K562 (cell line): ENCODE results near the gene PTTG1IP. TPM values are rescaled to one million over a fixed set of nuclear protein-coding genes. Genes with fewer than 3 reads are reported as not detected.

Source experiments
- ATAC-seq: fragments of 200-7000 bp; cut with Tn5 transposase; 3 replicates; pipeline ENCODE4 v1.9.1; 2020; ENCODE audit warnings: moderate library complexity
- BruUV-seq: library from RNA; stranded (reverse); fragments of 400-500 nt; replicated peaks from 2 replicates; lab custom pipeline; 2021; lab: Mats Ljungman, UMichigan
- CTCF ChIA-PET: fragments of 300-600 bp; formaldehyde crosslinking; extraction: SDS; loops from one replicate; lab custom pipeline; 2021; ENCODE audit warnings: low intra/inter-chr PET ratio; lab: Yijun Ruan, JAX
- POLR2A ChIA-PET: fragments of 300-600, 350-650 bp; sonication (Branson Sonifier 250); formaldehyde crosslinking; extraction: SDS; loops from one replicate; lab custom pipeline; 2021; ENCODE audit warnings: antibody characterized with exemption, inconsistent platforms; lab: Yijun Ruan, JAX
- DNase-seq, 4 experiments: peaks; one replicate each; pipeline versions ENCODE4 v3.0.0 to v3.0.0-alpha.2; 2011 to 2018; ENCODE audit warnings: low spot score in 3 of 4, mixed read lengths in 3 of 4; ENCODE audit errors: extremely low read depth in 1 of 4
- FAIRE-seq: peaks from 2 replicates; lab custom pipeline; 2011; peaks lifted over from hg19 to GRCh38; lab: Jason Lieb, UNC
- H2AFZ ChIP-seq: 2 replicates; pipeline ENCODE4 v1.6.0; 2011; ENCODE audit warnings: low read depth, low read length, control low read depth, inconsistent platforms
- H3K27ac ChIP-seq: fragments of 200-600 bp; 3 replicates; pipeline ENCODE4 v1.8.0; 2011; ENCODE audit warnings: low read depth, mild to moderate bottlenecking, control low read depth, inconsistent platforms, low read length, moderate library complexity, mixed read lengths; ENCODE audit errors: extremely low read depth
- H3K27me3 ChIP-seq, 2 experiments: fragments of 300-600 bp in 1 of 2; 2 replicates in 1 of 2; 3 replicates in 1 of 2; pipeline versions ENCODE4 v1.6.0 to v1.8.0; 2011; ENCODE audit warnings: inconsistent platforms in 2 of 2, low read length in 2 of 2, mild to moderate bottlenecking in 1 of 2, mixed read lengths in 1 of 2, moderate library complexity in 1 of 2; ENCODE audit not compliant: control insufficient read depth in 2 of 2, insufficient read depth in 2 of 2
- H3K36me3 ChIP-seq: fragments of 300-600 bp; 3 replicates; pipeline ENCODE4 v1.8.0; 2011; ENCODE audit warnings: mild to moderate bottlenecking, low read length, inconsistent platforms; ENCODE audit not compliant: control insufficient read depth, insufficient read depth
- H3K4me1 ChIP-seq, 2 experiments: fragments of 200-600 bp in 1 of 2; replicated peaks in 1 of 2; 2 replicates in 1 of 2; 3 replicates in 1 of 2; pipeline versions ENCODE4 v1.5.1 to v1.8.0; 2011; ENCODE audit warnings: inconsistent platforms in 2 of 2, low read length in 2 of 2, mild to moderate bottlenecking in 1 of 2, mixed read lengths in 1 of 2, moderate library complexity in 1 of 2; ENCODE audit not compliant: control insufficient read depth in 2 of 2, insufficient read depth in 2 of 2
- H3K4me2 ChIP-seq: 2 replicates; pipeline ENCODE4 v1.6.1; 2011; ENCODE audit warnings: low read length, control low read depth, inconsistent platforms, mixed read lengths; ENCODE audit not compliant: insufficient read depth
- H3K4me3 ChIP-seq: fragments of 200-600 bp; sonication (generic), shearing (Covaris generic); 2 replicates; pipeline ENCODE4 v1.5.1; 2016; ENCODE audit warnings: control low read depth, inconsistent platforms
- H3K79me2 ChIP-seq: fragments of 200-600 bp; 3 replicates; pipeline ENCODE4 v1.8.0; 2011; ENCODE audit warnings: low read length, inconsistent platforms; ENCODE audit not compliant: control insufficient read depth, insufficient read depth
- H3K9ac ChIP-seq, 2 experiments: 2 replicates each; pipeline versions ENCODE4 v1.6.0 to v1.6.1; 2011; ENCODE audit warnings: low read depth in 2 of 2, low read length in 2 of 2, control low read depth in 1 of 2, inconsistent platforms in 1 of 2, mild to moderate bottlenecking in 1 of 2, mixed read lengths in 1 of 2; ENCODE audit not compliant: insufficient read depth in 1 of 2
- H3K9me1 ChIP-seq: one replicate; pipeline ENCODE4 v1.6.0; 2011; ENCODE audit warnings: inconsistent platforms, mild to moderate bottlenecking, low read length, moderate library complexity; ENCODE audit not compliant: control insufficient read depth, insufficient read depth
- H3K9me3 ChIP-seq: replicated peaks from 2 replicates; pipeline ENCODE4 v1.5.1; 2011; ENCODE audit warnings: low read depth, low read length, inconsistent platforms; ENCODE audit not compliant: control insufficient read depth, insufficient read depth
- H4K20me1 ChIP-seq: replicated peaks from 2 replicates; pipeline ENCODE4 v1.6.1; 2011; ENCODE audit warnings: low read length, inconsistent platforms, mixed read lengths; ENCODE audit not compliant: control insufficient read depth, insufficient read depth
- HSF4 ChIP-seq: fragments of 250-450 bp; sonication (Bioruptor Pico); IDR thresholded peaks from 2 replicates; pipeline ENCODE4 v2.1.2; 2022; ENCODE audit warnings: mild to moderate bottlenecking, moderate library complexity, borderline replicate concordance
- ILF3 ChIP-seq: fragments of 450-650 bp; IDR thresholded peaks from 2 replicates; pipeline ENCODE4 v1.6.1; 2018; ENCODE audit warnings: antibody characterized with exemption, mild to moderate bottlenecking, moderate library complexity, borderline replicate concordance
- SAFB ChIP-seq: fragments of 200-400 bp; formaldehyde crosslinking; IDR thresholded peaks from 2 replicates; pipeline ENCODE4 v1.6.1; 2017; ENCODE audit warnings: low read depth, low read length, borderline replicate concordance
- WGBS: fragments of 100-300 bp; shearing (Covaris generic); methylation state at CpG from one replicate; pipeline ENCODE4 v1.1.6; 2016; ENCODE audit warnings: low coverage, mixed read lengths; ENCODE audit not compliant: insufficient coverage; ENCODE audit errors: missing lambda C conversion rate; 5-methylcytosine and 5-hydroxymethylcytosine counted together
- in situ Hi-C: fragments of 300-500 bp; cut with MboI; formaldehyde crosslinking; loops from 4 replicates; pipeline ENCODE4 v1.15.0; 2018; ENCODE audit warnings: inconsistent platforms, mixed read lengths
- intact Hi-C: fragments of 100-400 bp; cut with micrococcal nuclease; formaldehyde crosslinking; loops from 2 replicates; pipeline ENCODE4 v1.14.2; 2022
- polyA plus RNA-seq, 8 experiments: library from polyadenylated mRNA; depleted of rRNA in 4 of 8; stranded (reverse) in 5 of 8; unstranded in 3 of 8; fragments of >200 nt; fragmentation: Nextera tagmentation in 2 of 8; fragmentation: Illumina TruSeq in 1 of 8; extraction: Ambion mirVana in 2 of 8; extraction: Trizol in 1 of 8; gene quantifications; 2 replicates each; pipeline versions ENCODE4 v1.2.1 to v1.2.3, GENCODE V29; 2011 to 2014; ENCODE audit warnings: inconsistent platforms in 1 of 8, missing spikeins in 1 of 8
- total RNA-seq, 7 experiments: library from RNA; depleted of rRNA in 6 of 7; stranded (reverse); fragments of >200 nt in 6 of 7; fragmentation: Illumina TruSeq in 2 of 7; extraction: Trizol in 2 of 7; gene quantifications; 2 replicates each; pipeline versions ENCODE4 v1.2.1 to v1.2.3, GENCODE V29; 2011 to 2021; ENCODE audit warnings: low replicate concordance in 1 of 7
- TF ChIP-seq, protein P1 (sequence below): sonication (generic); formaldehyde crosslinking; IDR thresholded peaks from 2 replicates; pipeline ENCODE4 v1.8.1; 2023; ENCODE audit warnings: mild to moderate bottlenecking, missing genetic modification reagents
- TF ChIP-seq, protein P2 (sequence below), 2 experiments: fragments of 150-350 bp in 1 of 2; IDR thresholded peaks; 2 replicates each; pipeline ENCODE4 v1.6.1; 2012 to 2016; ENCODE audit warnings: low read depth in 2 of 2, low read length in 2 of 2, mild to moderate bottlenecking in 1 of 2, moderate library complexity in 1 of 2

The PTTG1IP gene
- total and polyA plus RNA-seq, 9 of the 15 experiments (the other 6 are each of a cell fraction or from before 2014, with no cell fraction given): 5.0 to 99.3 (median 82.4) TPM

- ATAC-seq (no peak), DNase-seq (no peak), FAIRE-seq (peak; percentile 71)
- H3K9me1 ChIP-seq: peaks cover 15% of the 10 kb centered on the region
- peaks cover 3% of the 10 kb centered on the region for H3K9me3 ChIP-seq
- peaks cover 32% of the 10 kb centered on the region; the same call in 2 of the 3 replicates for H3K36me3 ChIP-seq
- H3K27me3 ChIP-seq: no peaks in the 10 kb centered on the region
- intact Hi-C loops: no loop called here
- H3K9ac ChIP-seq: peak overlapping the region in 1 of 2 experiments; percentile 77; a peak in 2 of 4 replicates
- no peak overlapping the region for H3K4me2 ChIP-seq
- no peak overlapping the region for H2AFZ ChIP-seq
- no peak overlapping the region for H3K4me3 ChIP-seq
- in situ Hi-C loops: no loop called here
- WGBS: 81% methylated on average over 10 of the region's 10 CpGs
- TF ChIP-seq, protein P1, sequence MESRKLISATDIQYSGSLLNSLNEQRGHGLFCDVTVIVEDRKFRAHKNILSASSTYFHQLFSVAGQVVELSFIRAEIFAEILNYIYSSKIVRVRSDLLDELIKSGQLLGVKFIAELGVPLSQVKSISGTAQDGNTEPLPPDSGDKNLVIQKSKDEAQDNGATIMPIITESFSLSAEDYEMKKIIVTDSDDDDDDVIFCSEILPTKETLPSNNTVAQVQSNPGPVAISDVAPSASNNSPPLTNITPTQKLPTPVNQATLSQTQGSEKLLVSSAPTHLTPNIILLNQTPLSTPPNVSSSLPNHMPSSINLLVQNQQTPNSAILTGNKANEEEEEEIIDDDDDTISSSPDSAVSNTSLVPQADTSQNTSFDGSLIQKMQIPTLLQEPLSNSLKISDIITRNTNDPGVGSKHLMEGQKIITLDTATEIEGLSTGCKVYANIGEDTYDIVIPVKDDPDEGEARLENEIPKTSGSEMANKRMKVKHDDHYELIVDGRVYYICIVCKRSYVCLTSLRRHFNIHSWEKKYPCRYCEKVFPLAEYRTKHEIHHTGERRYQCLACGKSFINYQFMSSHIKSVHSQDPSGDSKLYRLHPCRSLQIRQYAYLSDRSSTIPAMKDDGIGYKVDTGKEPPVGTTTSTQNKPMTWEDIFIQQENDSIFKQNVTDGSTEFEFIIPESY (CRISPR knock-in tag): peak; percentile 37; the same call in 1 of the 2 replicates
- TF ChIP-seq, protein P2, sequence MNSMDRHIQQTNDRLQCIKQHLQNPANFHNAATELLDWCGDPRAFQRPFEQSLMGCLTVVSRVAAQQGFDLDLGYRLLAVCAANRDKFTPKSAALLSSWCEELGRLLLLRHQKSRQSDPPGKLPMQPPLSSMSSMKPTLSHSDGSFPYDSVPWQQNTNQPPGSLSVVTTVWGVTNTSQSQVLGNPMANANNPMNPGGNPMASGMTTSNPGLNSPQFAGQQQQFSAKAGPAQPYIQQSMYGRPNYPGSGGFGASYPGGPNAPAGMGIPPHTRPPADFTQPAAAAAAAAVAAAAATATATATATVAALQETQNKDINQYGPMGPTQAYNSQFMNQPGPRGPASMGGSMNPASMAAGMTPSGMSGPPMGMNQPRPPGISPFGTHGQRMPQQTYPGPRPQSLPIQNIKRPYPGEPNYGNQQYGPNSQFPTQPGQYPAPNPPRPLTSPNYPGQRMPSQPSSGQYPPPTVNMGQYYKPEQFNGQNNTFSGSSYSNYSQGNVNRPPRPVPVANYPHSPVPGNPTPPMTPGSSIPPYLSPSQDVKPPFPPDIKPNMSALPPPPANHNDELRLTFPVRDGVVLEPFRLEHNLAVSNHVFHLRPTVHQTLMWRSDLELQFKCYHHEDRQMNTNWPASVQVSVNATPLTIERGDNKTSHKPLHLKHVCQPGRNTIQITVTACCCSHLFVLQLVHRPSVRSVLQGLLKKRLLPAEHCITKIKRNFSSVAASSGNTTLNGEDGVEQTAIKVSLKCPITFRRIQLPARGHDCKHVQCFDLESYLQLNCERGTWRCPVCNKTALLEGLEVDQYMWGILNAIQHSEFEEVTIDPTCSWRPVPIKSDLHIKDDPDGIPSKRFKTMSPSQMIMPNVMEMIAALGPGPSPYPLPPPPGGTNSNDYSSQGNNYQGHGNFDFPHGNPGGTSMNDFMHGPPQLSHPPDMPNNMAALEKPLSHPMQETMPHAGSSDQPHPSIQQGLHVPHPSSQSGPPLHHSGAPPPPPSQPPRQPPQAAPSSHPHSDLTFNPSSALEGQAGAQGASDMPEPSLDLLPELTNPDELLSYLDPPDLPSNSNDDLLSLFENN (IDR thresholded peaks at IDR 0.05; ENCODE audit: low read depth in 2 of 2, low read length in 2 of 2): no peak
- no peak for TF ChIP-seq SAFB
- no peak for TF ChIP-seq HSF4 (CRISPR knock-in tag)
- no peak for TF ChIP-seq ILF3
- no TSS peak for BruUV-seq
- CTCF ChIA-PET: no interaction called here
- peaks cover 25% of the 10 kb centered on the region; the same call in 1 of the 2 replicates for H4K20me1 ChIP-seq
- no peak overlapping the region for H3K27ac ChIP-seq
- POLR2A ChIA-PET: interaction anchor here (0.6 to 2.5 kb wide), 7 partner anchors 10 to 241 kb away, joined by 3 to 33 read pairs (median 3); partner anchors contain the start of gene UBE2G2
- H3K79me2 ChIP-seq: peaks cover 69% of the 10 kb centered on the region
- peaks cover 0 to 58% of the 10 kb centered on the region in 2 experiments; a peak in 4 of 5 replicates for H3K4me1 ChIP-seq
These were observed 57.5 kb downstream of the PTTG1IP start for GRCh38 chr21:44815852-44816628.
